Neuron (in vitro differentiated cells): ENCODE data around the gene LANCL2.
"Not testable (repeated sequence)": the region's sequence is repeated elsewhere in the genome, so short reads cannot be mapped to it uniquely, and the experiment has no call there.

Experiments
- H2AFZ ChIP-seq: one replicate; pipeline ENCODE4 v1.6.1; 2013; ENCODE audit warnings: low read depth, mild to moderate bottlenecking, inconsistent platforms, low read length, moderate library complexity
- H3K27me3 ChIP-seq: one replicate; pipeline ENCODE4 v1.6.1; 2013; ENCODE audit warnings: low read length; ENCODE audit not compliant: insufficient read depth
- H3K36me3 ChIP-seq: one replicate; pipeline ENCODE4 v1.6.1; 2013; ENCODE audit warnings: low read length; ENCODE audit not compliant: insufficient read depth
- H3K4me1 ChIP-seq: one replicate; pipeline ENCODE4 v1.6.1; 2013; ENCODE audit warnings: low read length; ENCODE audit not compliant: insufficient read depth
- H3K4me3 ChIP-seq: 2 replicates; pipeline ENCODE4 v1.5.1; 2013; ENCODE audit warnings: mild to moderate bottlenecking, low read length, moderate library complexity
- H3K9me3 ChIP-seq: one replicate; pipeline ENCODE4 v1.6.1; 2013; ENCODE audit warnings: low read length

LANCL2 gene

DNA sequence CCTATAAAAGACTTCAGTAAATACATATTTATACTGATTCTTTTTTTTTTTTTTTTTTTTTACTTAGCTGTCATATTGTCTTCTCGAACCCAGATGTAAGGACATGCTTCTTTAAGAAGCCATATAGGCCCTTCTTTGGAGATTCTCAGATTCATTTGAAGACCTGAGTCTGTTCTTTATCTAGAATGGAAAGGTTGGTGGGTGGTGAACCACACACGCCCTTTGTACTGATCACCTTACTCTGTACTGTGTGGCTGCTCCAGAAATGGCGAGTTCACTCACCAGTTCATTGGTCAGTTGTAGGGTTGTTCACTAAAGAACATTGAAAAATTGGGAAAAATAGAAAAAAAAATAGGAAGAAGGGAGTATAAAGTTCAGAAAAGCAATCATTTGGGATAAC is 32.5 kb downstream of the LANCL2 start:
- peaks cover 36% of the 10 kb centered on the region for H3K36me3 ChIP-seq
- H2AFZ ChIP-seq = no peak overlapping the region
- H3K27me3 ChIP-seq = no peaks in the 10 kb centered on the region
- no peak overlapping the region for H3K4me3 ChIP-seq
- H3K4me1 ChIP-seq = no peaks in the 10 kb centered on the region
- peaks cover 11% of the 10 kb centered on the region for H3K9me3 ChIP-seq

GRCh38 chr7:55400191-55400590 is 35.1 kb downstream of the LANCL2 start:
- Histone ChIP-seq H3K27me3 (no peaks in the 10 kb centered on the region), H3K9me3 (peaks cover 14% of the 10 kb centered on the region), H3K4me1 (no peaks in the 10 kb centered on the region), H3K36me3 (peaks cover 38% of the 10 kb centered on the region), H3K4me3 (no peak overlapping the region), H2AFZ (no peak overlapping the region)

GRCh38 chr7:55402506-55402905 is 37.4 kb downstream of the LANCL2 start:
- H3K27me3 ChIP-seq, H3K4me1 ChIP-seq, H2AFZ ChIP-seq, H3K4me3 ChIP-seq: not testable (repeated sequence)
- peaks cover 14% of the 10 kb centered on the region for H3K9me3 ChIP-seq
- H3K36me3 ChIP-seq = peaks cover 50% of the 10 kb centered on the region

GRCh38 chr7:55405856-55406541 is 40.9 kb downstream of the LANCL2 start:
- H3K36me3 ChIP-seq = peaks cover 42% of the 10 kb centered on the region
- no peaks in the 10 kb centered on the region for H3K4me1 ChIP-seq
- no peak overlapping the region for H2AFZ ChIP-seq
- H3K9me3 ChIP-seq = peaks cover 6% of the 10 kb centered on the region
- no peaks in the 10 kb centered on the region for H3K27me3 ChIP-seq
- H3K4me3 ChIP-seq = no peak overlapping the region

DNA sequence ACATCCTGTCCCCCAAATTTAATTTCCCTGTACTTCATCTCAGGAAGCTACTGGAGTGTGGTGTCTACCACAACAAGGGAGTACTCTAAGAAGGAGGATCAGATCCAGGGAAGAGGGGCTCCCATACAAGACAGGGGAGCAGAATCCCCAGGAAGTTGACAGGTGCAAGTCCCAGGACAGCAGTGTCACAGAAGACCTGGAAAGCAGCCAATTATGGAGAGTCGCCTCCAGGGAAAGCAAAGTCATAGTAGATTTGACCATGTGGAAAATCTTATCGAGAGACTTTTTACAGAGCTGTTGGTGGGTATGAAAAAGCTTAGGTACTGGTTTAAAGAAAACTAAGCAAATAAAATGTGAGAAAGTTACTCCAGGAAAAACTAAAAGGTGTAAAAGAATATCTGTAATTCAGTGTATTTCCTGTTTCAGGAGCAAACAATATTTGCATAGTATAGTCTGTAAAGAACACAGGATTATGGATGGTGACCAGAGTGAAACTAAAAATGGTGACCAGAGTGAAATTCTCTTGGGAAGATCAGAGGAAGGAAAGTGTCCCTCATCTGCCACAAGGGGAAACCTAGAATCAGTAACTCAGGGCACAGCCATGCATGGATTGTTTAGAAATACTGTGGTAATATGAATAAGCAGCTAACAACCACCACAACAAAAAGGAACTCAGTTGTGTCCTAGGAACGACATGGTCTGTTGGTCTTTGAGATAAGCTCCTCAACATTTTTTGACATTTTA is 44.5 kb downstream of the LANCL2 start:
- no peak overlapping the region for H2AFZ ChIP-seq

GRCh38 chr7:55410667-55411239 is 45.6 kb downstream of the LANCL2 start:
- Histone ChIP-seq H2AFZ (no peak overlapping the region), H3K36me3 (peaks cover 30% of the 10 kb centered on the region), H3K27me3 (no peaks in the 10 kb centered on the region), H3K9me3 (no peaks in the 10 kb centered on the region), H3K4me3 (no peak overlapping the region), H3K4me1 (no peaks in the 10 kb centered on the region)

More for the DNA sequence above, 44.5 kb downstream of the LANCL2 start:
- no peaks in the 10 kb centered on the region for H3K4me1 ChIP-seq
- no peaks in the 10 kb centered on the region for H3K27me3 ChIP-seq
- no peak overlapping the region for H3K4me3 ChIP-seq
- H3K9me3 ChIP-seq = no peaks in the 10 kb centered on the region
- peaks cover 40% of the 10 kb centered on the region for H3K36me3 ChIP-seq

DNA sequence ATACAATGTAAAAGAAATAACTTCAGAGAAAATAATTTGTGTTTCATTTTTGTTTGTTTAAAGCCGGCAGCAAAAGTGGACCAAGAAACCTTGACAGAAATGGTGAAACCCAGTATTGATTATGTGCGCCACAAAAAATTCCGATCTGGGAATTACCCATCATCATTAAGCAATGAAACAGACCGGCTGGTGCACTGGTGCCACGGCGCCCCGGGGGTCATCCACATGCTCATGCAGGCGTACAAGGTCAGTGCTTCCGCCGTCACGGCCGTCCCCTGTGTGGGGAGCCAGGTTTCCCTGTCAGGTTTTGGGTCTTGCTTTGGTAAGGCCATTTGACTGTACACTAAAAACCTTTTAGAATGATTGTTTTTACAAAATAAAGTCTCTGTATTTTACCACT is 46.7 kb downstream of the LANCL2 start:
- no peaks in the 10 kb centered on the region for H3K9me3 ChIP-seq
- no peak overlapping the region for H2AFZ ChIP-seq
- H3K4me3 ChIP-seq = no peak overlapping the region
- peaks cover 24% of the 10 kb centered on the region for H3K36me3 ChIP-seq
- H3K27me3 ChIP-seq = no peaks in the 10 kb centered on the region
- H3K4me1 ChIP-seq = no peaks in the 10 kb centered on the region

DNA sequence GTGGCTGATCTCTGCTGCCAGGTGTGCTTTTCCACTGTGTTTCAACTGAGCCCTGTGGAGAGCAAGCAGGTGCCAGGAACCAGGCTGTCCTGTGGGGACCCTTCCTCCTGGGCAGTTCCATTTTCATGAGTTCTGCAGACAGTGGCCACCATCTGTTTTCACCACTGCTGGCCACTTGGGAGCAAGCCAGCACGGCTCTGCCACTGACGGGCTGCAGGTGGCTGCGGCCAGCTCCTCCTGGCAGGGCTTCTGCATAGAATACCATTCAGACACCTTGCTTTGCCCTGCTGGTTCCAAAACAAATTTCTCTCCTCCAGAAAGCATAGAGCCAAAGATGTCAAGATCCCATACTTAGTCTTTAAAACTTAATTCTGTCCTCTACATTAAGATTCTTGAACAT is 48.3 kb downstream of the LANCL2 start:
- Histone ChIP-seq H3K36me3 (peaks cover 14% of the 10 kb centered on the region), H3K4me3 (no peak overlapping the region), H3K9me3 (no peaks in the 10 kb centered on the region), H3K4me1 (no peaks in the 10 kb centered on the region), H3K27me3 (no peaks in the 10 kb centered on the region), H2AFZ (no peak overlapping the region)

DNA sequence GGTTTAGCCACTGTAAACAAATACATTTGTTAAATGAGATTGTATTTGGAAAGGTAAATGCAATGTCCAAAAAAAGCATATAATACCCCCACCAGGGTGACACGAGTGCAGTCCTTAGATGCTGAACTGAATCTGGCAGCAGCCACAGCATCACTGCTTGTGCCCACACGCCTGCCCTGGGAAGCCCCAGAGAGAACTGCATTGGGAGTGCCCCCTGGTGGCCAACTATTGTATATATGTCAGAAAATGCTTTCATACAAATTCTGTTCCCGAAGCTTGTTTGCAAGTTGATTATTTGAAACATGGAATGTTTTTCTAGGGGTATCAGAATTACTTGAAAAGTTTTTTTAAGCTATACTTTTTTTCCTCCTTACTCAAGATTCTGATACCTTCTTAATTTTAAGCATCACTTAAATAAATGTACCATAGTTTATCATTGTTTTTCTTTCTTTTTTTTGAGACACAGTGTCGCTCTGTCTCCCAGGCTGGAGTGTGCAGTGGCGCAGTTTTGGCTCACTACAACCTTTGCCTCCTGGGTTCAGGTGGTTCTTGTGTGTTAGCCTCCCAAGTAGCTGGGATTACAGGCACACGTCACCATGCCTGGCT is 50.1 kb downstream of the LANCL2 start:
- Histone ChIP-seq H2AFZ (no peak overlapping the region), H3K36me3 (peaks cover 14% of the 10 kb centered on the region), H3K27me3 (no peaks in the 10 kb centered on the region), H3K9me3 (no peaks in the 10 kb centered on the region), H3K4me1 (peaks cover 6% of the 10 kb centered on the region), H3K4me3 (no peak overlapping the region)

- not testable (repeated sequence) for H3K4me3 ChIP-seq, H2AFZ ChIP-seq, H3K9me3 ChIP-seq, H3K27me3 ChIP-seq, H3K36me3 ChIP-seq
- peaks cover 11% of the 10 kb centered on the region for H3K4me1 ChIP-seq
Measured at GRCh38 chr7:55417456-55417855, 52.3 kb downstream of the LANCL2 start.

DNA sequence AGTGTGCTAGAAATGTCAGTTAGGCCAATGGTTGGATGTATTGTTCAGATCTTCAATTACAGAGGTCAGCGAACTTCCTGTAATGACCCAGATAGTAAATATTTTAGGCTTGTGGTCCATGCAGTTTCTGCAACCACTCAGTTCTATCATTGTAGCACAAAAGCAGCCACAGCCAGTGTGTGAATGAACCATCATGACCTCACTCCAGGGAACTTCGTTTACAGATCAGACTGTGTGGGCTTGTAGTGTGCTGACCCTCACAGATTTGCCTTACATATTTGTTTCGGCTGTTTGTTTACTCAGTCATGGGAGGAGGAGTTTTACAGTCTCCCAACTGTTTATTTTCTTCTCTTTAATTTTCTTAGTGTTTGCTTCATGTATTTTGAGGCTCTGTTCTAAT is 55.4 kb downstream of the LANCL2 start:
- no peaks in the 10 kb centered on the region for H3K27me3 ChIP-seq
- H3K4me3 ChIP-seq = no peak overlapping the region
- no peak overlapping the region for H2AFZ ChIP-seq
- H3K36me3 ChIP-seq = peaks cover 9% of the 10 kb centered on the region
- H3K4me1 ChIP-seq = peaks cover 15% of the 10 kb centered on the region
- no peaks in the 10 kb centered on the region for H3K9me3 ChIP-seq

DNA sequence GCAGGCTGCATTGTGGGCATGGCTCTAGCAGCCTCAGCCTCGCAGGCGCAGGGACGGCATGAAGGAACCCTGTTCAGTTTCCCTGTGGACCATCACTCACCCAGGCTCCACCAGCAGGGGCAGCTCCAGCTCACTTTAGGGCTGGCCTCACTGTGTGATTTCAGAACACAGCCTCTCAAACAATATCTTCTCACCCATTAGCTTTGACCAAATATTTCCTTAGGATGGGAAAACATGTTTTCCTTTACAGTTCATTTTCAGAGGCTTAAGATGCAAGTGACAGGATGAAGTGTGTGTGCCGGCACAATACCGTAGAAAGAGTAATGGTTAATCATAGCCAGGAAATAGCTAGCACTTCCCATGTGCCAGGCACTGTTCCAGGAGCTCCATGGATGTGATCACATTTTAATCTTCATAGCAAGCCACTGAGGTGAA is 58.2 kb downstream of the LANCL2 start:
- H3K4me1 ChIP-seq = peaks cover 15% of the 10 kb centered on the region
- H3K36me3 ChIP-seq = peaks cover 12% of the 10 kb centered on the region
- H3K4me3 ChIP-seq = no peak overlapping the region
- peaks cover 3% of the 10 kb centered on the region for H3K9me3 ChIP-seq
- no peaks in the 10 kb centered on the region for H3K27me3 ChIP-seq
- H2AFZ ChIP-seq = no peak overlapping the region

- peaks cover 12% of the 10 kb centered on the region for H3K36me3 ChIP-seq
- H3K4me3 ChIP-seq = no peak overlapping the region
- H3K4me1 ChIP-seq = peaks cover 15% of the 10 kb centered on the region
- no peaks in the 10 kb centered on the region for H3K27me3 ChIP-seq
- no peak overlapping the region for H2AFZ ChIP-seq
- H3K9me3 ChIP-seq = peaks cover 3% of the 10 kb centered on the region
Measured at GRCh38 chr7:55423891-55424290, 58.8 kb downstream of the LANCL2 start.
